C4-2B (cell line): Measurements from ENCODE around the gene LRRC49.

Experiments used
- CTCF ChIP-seq: fragments of 450-650 bp; conservative IDR thresholded peaks from 2 replicates; pipeline ENCODE4 v1.5.1; 2017; ENCODE audit warnings: mild to moderate bottlenecking
- ZFX ChIP-seq: fragments of 450-650 bp; IDR thresholded peaks from 2 replicates; pipeline ENCODE4 v1.6.1; 2017

GRCh38 chr15:70859998-70860397 lies 32.6 kb upstream of the LRRC49 start:
- no peak for TF ChIP-seq CTCF
- TF ChIP-seq ZFX, result no peak
